Progenitor cell of endocrine pancreas (in vitro differentiated cells): Measurements from ENCODE around the gene C4orf54. TPM values are rescaled to one million over a fixed set of nuclear protein-coding genes. Genes with fewer than 3 reads are reported as not detected.

Experiments
- DNase-seq: peaks from one replicate; pipeline ENCODE4 v3.0.0; 2021; ENCODE audit warnings: low spot score; ENCODE audit not compliant: unreplicated experiment
- H3K27ac Mint-ChIP-seq: 2 replicates; pipeline ENCODE4 v1.8.0; 2021; ENCODE audit warnings: mild to moderate bottlenecking, moderate library complexity, mixed read lengths
- H3K27me3 Mint-ChIP-seq: 2 replicates; pipeline ENCODE4 v1.8.0; 2021; ENCODE audit warnings: mixed read lengths
- H3K36me3 Mint-ChIP-seq: 2 replicates; pipeline ENCODE4 v1.8.0; 2022; ENCODE audit warnings: mixed read lengths; ENCODE audit not compliant: insufficient read depth
- H3K4me1 Mint-ChIP-seq: 2 replicates; pipeline ENCODE4 v1.8.0; 2021; ENCODE audit warnings: low read depth, mixed read lengths
- H3K4me3 Mint-ChIP-seq: 2 replicates; pipeline ENCODE4 v1.8.0; 2021; ENCODE audit warnings: low read depth, mild to moderate bottlenecking, moderate library complexity, mixed read lengths
- H3K9me3 Mint-ChIP-seq: 2 replicates; pipeline ENCODE4 v1.8.0; 2021; ENCODE audit warnings: low read depth, mixed read lengths
- total RNA-seq: library from RNA; stranded (reverse); gene quantifications from 2 replicates; pipeline ENCODE4 v1.2.1, GENCODE V29; 2021
- TF ChIP-seq, protein P1 (sequence below): fragments of 200-600 bp; sonication (generic); IDR thresholded peaks from one replicate; pipeline ENCODE4 v1.5.0; 2021; ENCODE audit warnings: antibody characterized with exemption, mild to moderate bottlenecking; ENCODE audit not compliant: unreplicated experiment

The C4orf54 gene
- total RNA-seq, 1 donor from 2014 or later = not detected

DNA sequence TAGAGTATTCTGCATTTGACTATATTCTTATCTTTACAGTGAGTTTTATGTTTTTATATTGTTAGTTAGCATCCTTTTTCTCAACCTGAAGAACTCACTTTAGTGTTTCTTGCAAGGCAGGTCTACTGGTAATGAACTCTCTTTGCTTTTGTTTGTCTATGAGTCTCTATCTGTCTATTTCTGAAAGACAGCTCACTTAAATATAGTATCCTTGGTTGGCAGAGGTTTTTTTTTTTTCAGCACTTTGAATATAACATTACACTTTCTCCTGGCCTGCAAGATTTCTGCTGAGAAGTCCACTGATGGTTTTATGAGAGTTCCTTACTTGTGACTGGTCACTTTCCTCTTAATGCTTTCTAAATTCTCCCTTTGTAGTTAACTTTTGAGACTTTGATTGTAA, 32.8 kb upstream of the C4orf54 start:
- H3K27ac Mint-ChIP-seq = no peak overlapping the region
- TF ChIP-seq, protein P1, sequence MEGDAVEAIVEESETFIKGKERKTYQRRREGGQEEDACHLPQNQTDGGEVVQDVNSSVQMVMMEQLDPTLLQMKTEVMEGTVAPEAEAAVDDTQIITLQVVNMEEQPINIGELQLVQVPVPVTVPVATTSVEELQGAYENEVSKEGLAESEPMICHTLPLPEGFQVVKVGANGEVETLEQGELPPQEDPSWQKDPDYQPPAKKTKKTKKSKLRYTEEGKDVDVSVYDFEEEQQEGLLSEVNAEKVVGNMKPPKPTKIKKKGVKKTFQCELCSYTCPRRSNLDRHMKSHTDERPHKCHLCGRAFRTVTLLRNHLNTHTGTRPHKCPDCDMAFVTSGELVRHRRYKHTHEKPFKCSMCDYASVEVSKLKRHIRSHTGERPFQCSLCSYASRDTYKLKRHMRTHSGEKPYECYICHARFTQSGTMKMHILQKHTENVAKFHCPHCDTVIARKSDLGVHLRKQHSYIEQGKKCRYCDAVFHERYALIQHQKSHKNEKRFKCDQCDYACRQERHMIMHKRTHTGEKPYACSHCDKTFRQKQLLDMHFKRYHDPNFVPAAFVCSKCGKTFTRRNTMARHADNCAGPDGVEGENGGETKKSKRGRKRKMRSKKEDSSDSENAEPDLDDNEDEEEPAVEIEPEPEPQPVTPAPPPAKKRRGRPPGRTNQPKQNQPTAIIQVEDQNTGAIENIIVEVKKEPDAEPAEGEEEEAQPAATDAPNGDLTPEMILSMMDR = no peak

DNA sequence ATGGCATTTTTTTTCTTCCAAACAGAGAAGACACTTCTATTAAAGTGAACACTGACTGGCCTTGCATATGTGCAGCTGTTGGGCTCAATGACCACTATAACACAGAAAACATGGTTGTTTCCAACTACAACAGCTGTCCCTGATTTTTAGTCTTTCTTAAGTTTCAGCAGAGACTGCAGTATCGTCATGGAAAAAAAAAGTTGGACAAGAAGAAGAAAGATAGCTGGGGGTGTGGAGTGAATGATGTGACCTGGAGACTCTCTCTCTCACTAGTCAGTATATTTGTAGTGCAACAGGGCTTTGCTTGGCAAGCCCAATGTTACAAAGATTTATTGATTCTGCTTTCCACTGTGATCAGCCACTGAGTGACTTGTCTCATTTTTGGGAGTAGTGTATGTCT, 29.5 kb upstream of the C4orf54 start:
- no peaks in the 10 kb centered on the region for H3K27me3 Mint-ChIP-seq
- DNase-seq = no peak
- TF ChIP-seq, protein P1 = no peak
- H3K4me3 Mint-ChIP-seq = no peak overlapping the region
- H3K4me1 Mint-ChIP-seq = peaks cover 4% of the 10 kb centered on the region
- H3K9me3 Mint-ChIP-seq = peaks cover 18% of the 10 kb centered on the region
- H3K36me3 Mint-ChIP-seq = no peaks in the 10 kb centered on the region
- no peak overlapping the region for H3K27ac Mint-ChIP-seq

More for the DNA sequence above, 32.8 kb upstream of the C4orf54 start:
- H3K4me3 Mint-ChIP-seq = no peak overlapping the region
- H3K4me1 Mint-ChIP-seq = peaks cover 4% of the 10 kb centered on the region
- no peak for DNase-seq
- H3K27me3 Mint-ChIP-seq = no peaks in the 10 kb centered on the region
- peaks cover 20% of the 10 kb centered on the region for H3K9me3 Mint-ChIP-seq
- H3K36me3 Mint-ChIP-seq = no peaks in the 10 kb centered on the region

DNA sequence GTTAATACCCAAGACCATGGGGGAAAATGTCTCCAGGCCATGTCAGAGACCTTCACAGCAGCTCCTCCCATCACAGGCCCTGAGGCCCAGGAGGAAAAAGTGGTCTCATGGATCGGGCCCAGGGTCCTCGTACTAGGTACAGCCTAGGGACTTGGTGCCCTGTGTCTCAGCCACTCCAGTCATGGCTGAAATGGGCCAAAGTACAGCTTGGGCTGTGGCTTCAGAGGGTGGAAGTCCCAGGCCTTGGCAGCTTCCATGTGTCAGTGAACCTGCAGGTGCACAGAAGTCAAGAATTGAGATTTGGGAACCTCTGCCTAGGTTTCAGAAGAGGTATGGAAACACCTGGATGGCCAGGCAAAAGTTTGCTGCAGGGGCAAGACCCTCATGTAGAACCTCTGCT, 27.6 kb upstream of the C4orf54 start:
- Mint-ChIP-seq H3K4me1 (peaks cover 4% of the 10 kb centered on the region), H3K9me3 (peaks cover 7% of the 10 kb centered on the region), H3K27ac (no peak overlapping the region), H3K27me3 (no peaks in the 10 kb centered on the region), H3K36me3 (no peaks in the 10 kb centered on the region), H3K4me3 (no peak overlapping the region)
- no peak for DNase-seq
- TF ChIP-seq, protein P1 = no peak

DNA sequence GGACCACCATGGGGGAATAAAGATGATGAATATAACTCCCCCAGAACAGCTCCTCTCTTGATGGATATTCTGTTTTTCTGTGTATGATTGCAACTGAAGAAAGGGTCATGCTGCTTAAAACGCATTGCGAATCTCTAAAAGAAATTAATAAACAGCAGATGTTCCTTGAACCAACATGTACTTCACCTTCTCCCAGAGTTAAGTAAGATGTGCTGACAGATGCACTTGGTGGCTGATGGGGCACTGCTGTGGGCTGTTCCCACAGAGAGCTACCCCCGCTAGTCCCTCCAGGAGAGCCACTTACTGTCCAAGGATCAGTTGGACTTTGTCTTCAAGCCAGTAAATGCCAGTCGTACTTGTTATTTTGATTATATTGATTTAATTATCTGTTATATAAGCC, 26.3 kb upstream of the C4orf54 start:
- Mint-ChIP-seq H3K4me1 (peaks cover 7% of the 10 kb centered on the region), H3K4me3 (no peak overlapping the region), H3K27ac (no peak overlapping the region), H3K27me3 (no peaks in the 10 kb centered on the region), H3K36me3 (no peaks in the 10 kb centered on the region), H3K9me3 (peaks cover 2% of the 10 kb centered on the region)
- DNase-seq = no peak
- TF ChIP-seq, protein P1 = no peak

DNA sequence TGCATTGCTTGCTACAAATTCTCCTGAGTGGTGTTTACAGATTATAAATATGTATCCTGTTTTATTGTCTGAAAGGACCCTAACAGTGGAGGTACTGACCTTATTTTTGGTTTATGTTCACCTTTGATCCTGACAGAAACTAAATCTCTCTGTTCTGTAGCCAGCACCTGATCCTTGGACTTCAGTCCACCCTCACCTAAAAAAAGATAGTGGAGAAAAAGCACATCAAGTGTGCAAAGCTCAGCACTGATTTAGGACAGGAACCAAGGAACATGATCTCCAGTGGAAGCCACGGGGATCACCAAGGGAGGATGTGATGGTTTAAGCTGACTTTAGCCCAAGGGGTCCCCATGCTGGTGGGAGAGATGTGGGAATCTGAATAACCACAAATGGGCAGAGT, 22.3 kb upstream of the C4orf54 start:
- TF ChIP-seq, protein P1 = no peak
- no peaks in the 10 kb centered on the region for H3K27me3 Mint-ChIP-seq
- H3K36me3 Mint-ChIP-seq = no peaks in the 10 kb centered on the region

More for the DNA sequence above, 22.3 kb upstream of the C4orf54 start:
- no peak overlapping the region for H3K4me3 Mint-ChIP-seq
- H3K27ac Mint-ChIP-seq = no peak overlapping the region
- peaks cover 4% of the 10 kb centered on the region for H3K9me3 Mint-ChIP-seq
- peaks cover 3% of the 10 kb centered on the region for H3K4me1 Mint-ChIP-seq
- no peak for DNase-seq
